ENCODE measurements around the gene SCG2.
"Not testable (repeated sequence)": the region's sequence is repeated elsewhere in the genome, so short reads cannot be mapped to it uniquely, and the experiment has no call there.

SCG2 gene

GRCh38 chr2:223596208-223596607 lies 6.0 kb downstream of the SCG2 start:
- ChIA-PET CTCF (no interaction called here), POLR2A (no interaction called here)

GRCh38 chr2:223594831-223595230 lies 7.3 kb downstream of the SCG2 start:
- TF ChIP-seq CTCF (IDR thresholded peaks at IDR 0.05; ENCODE audit: insufficient read depth, low read length, missing control alignments): no peak
- no peak overlapping the region for H3K4me3 ChIP-seq (ENCODE audit: low read depth, low read length)
- CTCF ChIA-PET: no interaction called here
- POLR2A ChIA-PET: no interaction called here
- DNase-seq (ENCODE audit: low read depth, low spot score): no peak

More at GRCh38 chr2:223596208-223596607, 6.0 kb downstream of the SCG2 start:
- H3K4me3 ChIP-seq (ENCODE audit: low read depth, low read length): no peak overlapping the region
- DNase-seq (ENCODE audit: low read depth, low spot score): no peak
- TF ChIP-seq CTCF (IDR thresholded peaks at IDR 0.05; ENCODE audit: insufficient read depth, low read length, missing control alignments): no peak

GRCh38 chr2:223594259-223594658 lies 7.9 kb downstream of the SCG2 start:
- H3K4me3 ChIP-seq (ENCODE audit: low read depth, low read length): no peak overlapping the region
- POLR2A ChIA-PET: no interaction called here
- TF ChIP-seq CTCF (IDR thresholded peaks at IDR 0.05; ENCODE audit: insufficient read depth, low read length, missing control alignments): no peak
- CTCF ChIA-PET: interaction anchor here (0.6 kb wide), 1 partner anchor 113 kb away, joined by 3 read pairs; no protein-coding TSS in a partner anchor
- DNase-seq (ENCODE audit: low read depth, low spot score): no peak

- POLR2A ChIA-PET; DNase-seq (ENCODE audit: low read depth, low spot score); CTCF ChIA-PET; H3K4me3 ChIP-seq (ENCODE audit: low read depth, low read length): not testable (repeated sequence)
Measured at GRCh38 chr2:223592689-223593088, 9.5 kb downstream of the SCG2 start.

- DNase-seq (ENCODE audit: low read depth, low spot score): no peak
- CTCF ChIA-PET: no interaction called here
- TF ChIP-seq CTCF (IDR thresholded peaks at IDR 0.05; ENCODE audit: insufficient read depth, low read length, missing control alignments): no peak
- H3K4me3 ChIP-seq (ENCODE audit: low read depth, low read length): no peak overlapping the region
- POLR2A ChIA-PET: no interaction called here
Measured at GRCh38 chr2:223591596-223591995, 10.6 kb downstream of the SCG2 start.

- ChIA-PET POLR2A (no interaction called here), CTCF (no interaction called here)
- H3K4me3 ChIP-seq (ENCODE audit: low read depth, low read length): no peak overlapping the region
- DNase-seq (ENCODE audit: low read depth, low spot score): no peak
- TF ChIP-seq CTCF (IDR thresholded peaks at IDR 0.05; ENCODE audit: insufficient read depth, low read length, missing control alignments): no peak
Measured at GRCh38 chr2:223590964-223591363, 11.2 kb downstream of the SCG2 start.

GRCh38 chr2:223589901-223590300 lies 12.3 kb downstream of the SCG2 start:
- no peak for TF ChIP-seq CTCF (IDR thresholded peaks at IDR 0.05; ENCODE audit: insufficient read depth, low read length, missing control alignments)
- ChIA-PET POLR2A (no interaction called here), CTCF (interaction anchor here (0.8 kb wide), 1 partner anchor 8 kb away, joined by 3 read pairs; no protein-coding TSS in a partner anchor)
- H3K4me3 ChIP-seq (ENCODE audit: low read depth, low read length): no peak overlapping the region
- no peak for DNase-seq (ENCODE audit: low read depth, low spot score)

Data from AG04449 (cell line).